Stimulated activated CD8-positive, alpha-beta memory T cell treated with anti-CD3 and anti-CD28 coated beads, Interleukin-4, amount 100 ng/mL, for 48 hours (primary cell): ENCODE measurements around the gene PODXL.

ENCODE experiments used
- DNase-seq: peaks from one replicate; pipeline ENCODE4 v3.0.0-alpha.2; 2020

PODXL gene

GRCh38 chr7:131556053-131556908, at the start of gene PODXL:
TSS of gene PODXL (minus strand) at chr7:131556628. CDS start at chr7:131556359, 269 bp downstream.
- peak; percentile 59 for DNase-seq

- no peak for DNase-seq
Observed at GRCh38 chr7:131605280-131605878, 49.0 kb upstream of the PODXL start.

- no peak for DNase-seq
Observed at GRCh38 chr7:131604841-131605279, 48.4 kb upstream of the PODXL start.

- no peak for DNase-seq
Observed at GRCh38 chr7:131603932-131604331, 47.5 kb upstream of the PODXL start.

GRCh38 chr7:131602994-131603372, 46.6 kb upstream of the PODXL start:
- no peak for DNase-seq

- no peak for DNase-seq
Observed at GRCh38 chr7:131602304-131602993, 46.0 kb upstream of the PODXL start.

GRCh38 chr7:131600085-131600881, 43.9 kb upstream of the PODXL start:
- no peak for DNase-seq

GRCh38 chr7:131596785-131597184, 40.4 kb upstream of the PODXL start:
- no peak for DNase-seq

- no peak for DNase-seq
Observed at GRCh38 chr7:131595699-131596098, 39.3 kb upstream of the PODXL start.

- no peak for DNase-seq
Observed at GRCh38 chr7:131591687-131592319, 35.4 kb upstream of the PODXL start.

GRCh38 chr7:131587315-131587923, 31.0 kb upstream of the PODXL start:
- no peak for DNase-seq

GRCh38 chr7:131586759-131587158, 30.3 kb upstream of the PODXL start:
- no peak for DNase-seq

- no peak for DNase-seq
Observed at GRCh38 chr7:131586259-131586658, 29.8 kb upstream of the PODXL start.

GRCh38 chr7:131583430-131583829, 27.0 kb upstream of the PODXL start:
- DNase-seq: no peak

- DNase-seq: no peak
Observed at GRCh38 chr7:131581241-131582051, 25.0 kb upstream of the PODXL start.

GRCh38 chr7:131578602-131579001, 22.2 kb upstream of the PODXL start:
- no peak for DNase-seq

- no peak for DNase-seq
Observed at GRCh38 chr7:131574741-131575140, 18.3 kb upstream of the PODXL start.

- DNase-seq: no peak
Observed at GRCh38 chr7:131570401-131570800, 14.0 kb upstream of the PODXL start.

GRCh38 chr7:131568970-131569369, 12.5 kb upstream of the PODXL start:
- DNase-seq: no peak

GRCh38 chr7:131568510-131568909, 12.1 kb upstream of the PODXL start:
- DNase-seq: no peak

GRCh38 chr7:131564640-131565039, 8.2 kb upstream of the PODXL start:
- DNase-seq: no peak
